T-helper 22 cell (primary cell): ENCODE measurements around the gene PIGK.
A peak's percentile ranks its signal among the peaks of the same experiment; 100 is the strongest.
"Not testable (repeated sequence)": the region's sequence is repeated elsewhere in the genome, so short reads cannot be mapped to it uniquely, and the experiment has no call there.

Experiments
- DNase-seq: peaks from one replicate; pipeline ENCODE4 v3.0.0-alpha.2; 2020; ENCODE audit warnings: low read depth

PIGK gene

DNA sequence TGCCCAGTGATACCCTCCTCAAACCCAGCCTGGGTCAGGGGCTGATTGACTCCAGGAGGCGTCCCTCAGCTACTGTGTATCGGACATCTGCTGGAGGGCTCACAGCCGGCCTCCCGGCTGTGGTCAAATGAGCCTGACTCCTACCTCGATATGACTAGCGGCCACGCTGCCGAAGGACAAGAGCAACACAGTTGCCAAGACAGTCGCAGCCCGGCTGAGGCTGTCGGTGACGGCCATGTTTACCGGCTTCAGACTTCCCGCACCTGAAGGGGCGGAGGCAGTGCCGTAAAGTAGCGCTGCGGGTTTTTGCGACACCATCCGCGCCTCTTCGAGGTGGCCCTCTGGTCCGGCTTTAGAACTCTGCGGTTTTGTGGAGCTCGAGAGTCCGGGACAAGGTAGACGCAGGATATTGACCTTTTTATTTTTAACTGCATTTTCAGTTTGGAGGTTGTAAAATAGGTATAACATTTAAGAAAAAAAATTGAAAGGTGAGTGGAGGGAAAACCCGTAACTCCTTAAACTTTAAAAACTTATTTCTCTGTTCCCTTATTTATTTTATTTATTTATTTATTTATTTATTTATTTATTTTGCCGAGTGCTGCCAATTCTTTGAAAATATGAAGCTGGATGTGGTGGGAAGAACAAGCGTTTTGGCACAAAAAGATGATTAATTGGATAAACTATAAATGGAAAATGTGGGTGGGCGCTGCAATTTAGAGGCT, at the start of gene PIGK:
PIGK (minus strand) TSS at position 265 of the 722 bp plus-strand sequence; CDS start at position 237, 28 bp downstream.
- peak; percentile 73 for DNase-seq

DNA sequence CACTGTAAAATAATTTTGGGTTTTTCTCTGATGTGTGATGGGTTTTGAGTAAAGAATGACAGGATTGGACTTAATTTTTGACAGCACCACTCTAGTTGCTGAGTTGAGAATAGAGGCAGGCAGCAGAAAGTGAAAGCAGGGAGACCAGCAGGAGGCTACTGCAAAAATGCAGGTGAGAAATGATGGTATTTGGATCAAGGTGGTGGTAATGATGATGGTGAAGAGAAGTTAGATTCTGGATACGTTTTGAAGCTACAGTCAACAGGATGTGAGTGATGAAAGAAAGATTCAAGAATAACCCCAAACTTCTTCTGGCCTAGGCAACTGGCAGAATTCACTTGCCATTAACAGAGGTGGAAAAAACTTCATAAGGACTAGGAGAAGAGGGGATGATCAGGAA, 47.8 kb upstream of the PIGK start:
- no peak for DNase-seq

DNA sequence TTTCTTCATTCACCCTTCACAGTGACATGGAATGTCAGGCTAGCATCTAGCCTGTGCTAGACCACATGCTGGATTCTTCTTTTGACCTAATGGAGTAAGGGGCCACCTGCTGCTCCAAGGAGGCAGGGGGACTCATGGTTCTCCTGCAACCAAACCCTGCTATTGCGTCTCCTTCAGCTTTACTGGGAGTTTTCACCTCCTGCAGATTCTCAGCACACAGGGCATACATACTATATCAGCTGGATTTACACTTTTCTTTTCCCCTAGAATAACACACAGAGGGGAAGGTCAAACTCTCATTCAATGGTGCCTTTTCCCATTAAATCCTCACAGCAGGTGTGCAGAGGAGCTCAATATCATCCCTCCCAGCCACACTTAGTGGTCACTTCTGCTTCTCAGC, 46.0 kb upstream of the PIGK start:
- no peak for DNase-seq

DNA sequence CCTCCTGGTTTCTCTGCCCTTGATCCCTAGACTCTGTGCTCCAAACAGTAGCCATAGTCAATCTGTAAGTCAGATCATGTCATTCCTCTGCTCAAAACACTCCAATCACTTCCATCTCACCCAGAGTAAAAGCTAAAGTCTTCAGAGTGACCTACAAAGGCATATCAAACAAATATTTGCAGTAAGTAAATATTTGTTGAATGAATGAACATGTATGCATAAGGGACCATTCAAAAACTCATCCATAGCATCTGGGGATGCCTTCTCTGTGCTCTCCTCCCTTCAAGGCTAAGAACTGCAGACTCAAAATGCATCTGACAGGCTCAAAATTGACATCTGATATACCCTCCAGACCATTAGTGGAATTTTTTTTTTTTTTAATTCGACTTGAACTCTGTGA, 44.5 kb upstream of the PIGK start:
- no peak for DNase-seq

DNA sequence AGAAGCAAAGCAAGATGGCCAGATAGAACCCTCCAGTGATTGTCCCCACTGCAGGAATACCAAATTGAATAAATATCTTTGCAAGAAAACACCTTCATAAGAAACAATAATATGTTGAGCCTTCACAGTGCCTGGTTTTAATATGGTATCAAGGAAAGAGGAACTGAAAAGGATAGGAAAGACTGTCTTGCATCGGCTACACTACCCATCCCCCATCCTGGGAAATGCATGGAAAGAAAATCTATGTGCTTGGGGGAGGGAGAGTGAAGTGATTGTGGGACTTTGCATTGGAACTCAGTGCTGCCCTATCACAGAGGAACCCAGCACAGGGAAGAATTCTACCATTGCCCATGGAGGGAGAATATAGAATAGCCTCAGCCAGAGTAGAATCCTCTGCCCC, 34.0 kb upstream of the PIGK start:
- DNase-seq, result no peak

DNA sequence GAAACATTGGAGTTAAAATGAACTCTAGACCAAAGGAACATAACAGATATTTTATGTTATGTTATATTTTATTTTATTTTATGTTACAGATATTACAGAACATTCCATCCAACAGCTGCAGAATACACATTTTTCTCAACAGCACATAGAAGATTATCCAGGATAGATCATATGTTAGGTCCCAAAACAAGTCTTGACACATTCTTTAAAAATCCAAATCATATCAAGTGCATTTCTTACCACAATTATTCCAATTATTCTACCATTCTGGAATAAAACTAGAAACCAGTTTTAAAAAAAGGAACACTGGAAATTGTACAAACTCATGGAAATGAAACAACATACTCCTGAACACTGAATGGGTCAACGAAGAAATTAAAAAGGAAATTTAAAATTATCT, 30.9 kb upstream of the PIGK start:
- no peak for DNase-seq

DNA sequence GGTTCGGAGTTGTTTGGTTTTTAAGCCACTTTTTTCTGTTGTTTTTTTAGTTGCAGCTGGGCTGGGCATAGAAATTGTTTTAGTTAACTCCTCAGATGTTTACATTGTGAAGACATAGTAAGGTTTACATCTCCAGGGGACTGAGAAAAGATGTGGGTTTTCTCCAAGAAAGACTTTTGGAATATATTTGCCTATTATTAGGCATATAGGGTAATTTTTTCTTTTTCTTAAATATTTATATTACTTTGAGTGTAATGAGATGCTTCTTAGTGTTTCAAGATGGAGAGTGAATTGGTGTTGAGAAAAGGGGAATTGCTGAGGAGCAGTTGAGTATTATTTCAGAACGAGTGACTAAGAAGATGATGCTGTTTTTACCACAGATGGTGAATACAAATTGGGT, 26.6 kb upstream of the PIGK start:
- DNase-seq, result no peak

DNA sequence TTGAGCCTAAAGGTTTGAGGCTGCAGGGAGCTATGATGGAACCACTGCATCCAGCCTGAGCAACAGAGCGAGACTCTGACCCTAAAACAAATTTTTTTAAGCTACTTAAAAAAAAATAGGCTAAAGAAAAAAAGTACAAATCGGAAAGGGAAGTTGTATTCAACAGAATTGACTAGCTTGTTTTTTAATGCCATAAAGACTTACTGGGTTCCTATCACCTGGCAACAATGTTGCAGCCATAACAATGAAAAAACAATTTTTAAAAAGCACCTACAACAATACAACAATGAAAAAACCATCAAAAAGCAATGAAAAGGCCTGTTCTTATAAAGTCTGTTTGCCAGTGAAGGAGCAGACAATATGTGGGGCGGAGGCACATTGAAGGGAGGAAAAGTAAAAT, 20.1 kb upstream of the PIGK start:
- no peak for DNase-seq

DNA sequence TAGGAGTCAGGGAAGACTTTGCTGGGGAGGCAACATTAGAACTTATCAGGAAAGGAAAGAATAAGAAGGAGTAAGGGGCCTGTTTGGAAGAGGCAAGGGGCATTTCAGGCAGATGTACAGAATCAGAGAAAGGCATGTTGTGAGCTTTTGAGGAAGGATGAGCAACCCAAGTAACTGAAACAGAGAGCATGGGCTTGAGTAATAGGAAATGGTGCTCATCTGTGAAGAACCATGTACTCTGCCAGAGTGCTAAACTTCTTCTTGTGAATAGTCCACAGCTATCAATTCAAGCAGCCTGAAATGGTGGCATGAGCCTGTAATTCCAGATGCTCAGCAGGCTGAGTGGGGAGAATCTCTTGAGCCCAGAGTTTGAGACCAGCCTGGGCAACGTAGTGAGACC, 19.2 kb upstream of the PIGK start:
- no peak for DNase-seq

DNA sequence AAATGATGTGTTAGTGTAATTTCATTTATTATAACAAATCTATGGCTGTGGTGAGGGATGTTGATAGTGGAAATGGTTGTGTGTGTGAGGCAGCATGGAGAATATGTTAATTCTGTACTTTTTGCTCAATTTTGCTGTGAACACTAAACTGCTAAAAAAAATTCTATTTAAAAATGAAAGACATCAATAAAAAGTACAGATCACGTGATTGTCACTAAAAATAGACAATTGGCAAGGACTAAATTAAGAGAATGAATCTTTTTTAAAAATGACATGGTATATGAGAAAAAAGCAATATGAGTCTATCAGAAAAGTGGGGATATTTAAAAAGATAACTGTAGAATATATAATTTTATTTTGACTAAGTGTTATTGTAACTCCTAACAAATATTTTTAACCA, 15.7 kb upstream of the PIGK start:
- DNase-seq, result no peak

DNA sequence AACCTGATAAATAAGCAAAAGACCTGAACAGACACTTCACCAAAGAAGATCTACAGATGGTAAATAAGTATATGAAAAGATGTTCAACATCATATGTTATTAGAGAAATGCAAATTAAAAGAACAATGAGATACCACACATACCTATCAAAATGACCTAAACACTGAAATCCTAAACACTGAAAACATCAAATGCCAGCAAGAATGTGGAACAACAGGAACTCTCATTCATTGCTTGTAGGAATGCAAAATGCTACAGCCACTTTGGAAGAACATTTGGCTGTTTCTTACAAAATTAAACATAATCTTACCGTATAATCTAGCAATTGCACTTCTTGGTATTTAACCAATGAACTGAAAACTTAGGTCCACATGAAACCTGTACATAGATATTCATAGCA, 14.9 kb upstream of the PIGK start:
- no peak for DNase-seq

DNA sequence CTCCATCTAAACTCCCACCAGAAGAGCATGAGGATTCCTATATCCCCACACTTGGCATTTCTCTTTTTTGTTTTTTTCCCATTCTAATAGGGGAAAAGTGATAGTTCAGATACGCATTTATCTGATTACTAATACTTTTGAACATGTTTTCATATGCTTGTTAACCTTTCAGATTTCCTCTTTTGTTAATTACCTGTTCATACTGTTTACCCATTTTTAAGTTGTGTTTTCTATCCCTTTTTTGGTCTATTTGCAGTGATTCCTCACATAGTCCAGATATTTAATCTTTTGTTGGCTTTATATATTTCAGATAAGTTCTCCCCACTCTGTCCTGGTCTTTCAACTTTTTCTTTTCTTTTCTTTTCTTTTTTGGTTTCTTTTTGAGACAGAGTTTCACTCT, 13.6 kb upstream of the PIGK start:
- no peak for DNase-seq

DNA sequence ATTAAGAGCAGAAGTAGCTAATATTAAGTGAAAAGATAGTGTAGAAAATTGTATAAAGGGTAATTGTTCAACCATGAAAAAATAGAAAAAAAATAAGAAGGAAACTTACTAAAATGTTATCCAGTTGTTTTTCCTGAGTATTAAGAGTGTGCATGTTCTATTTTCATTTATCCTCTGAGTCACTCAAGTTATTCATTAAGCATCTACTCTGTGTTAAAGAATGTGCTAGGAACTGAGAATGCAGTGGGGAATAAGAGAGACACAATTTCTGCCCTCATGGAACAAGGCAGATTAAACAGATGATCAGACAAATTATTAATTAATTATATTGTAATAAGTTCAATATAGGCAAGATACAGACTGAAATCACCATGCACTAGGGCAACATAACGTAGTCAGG, 10.8 kb upstream of the PIGK start:
- no peak for DNase-seq

DNA sequence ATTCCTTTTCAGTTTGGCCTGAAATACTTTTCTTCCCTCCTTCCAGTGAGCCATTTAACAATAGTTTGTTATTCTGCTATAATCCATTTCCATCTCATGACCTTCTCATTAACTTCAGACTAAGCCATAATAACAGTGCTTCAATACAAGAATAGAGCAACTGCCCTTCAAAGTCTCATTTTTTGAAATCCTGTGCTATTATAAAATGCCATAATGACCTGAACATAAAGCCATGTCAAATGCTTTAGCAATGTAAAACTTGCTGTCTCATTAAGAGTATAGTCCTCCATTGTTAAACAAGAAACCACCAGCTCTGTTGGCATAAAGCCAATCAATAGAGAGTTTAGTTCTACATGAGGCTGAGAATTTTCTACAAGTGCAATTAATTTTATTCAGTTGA, 9.6 kb upstream of the PIGK start:
- no peak for DNase-seq

DNA sequence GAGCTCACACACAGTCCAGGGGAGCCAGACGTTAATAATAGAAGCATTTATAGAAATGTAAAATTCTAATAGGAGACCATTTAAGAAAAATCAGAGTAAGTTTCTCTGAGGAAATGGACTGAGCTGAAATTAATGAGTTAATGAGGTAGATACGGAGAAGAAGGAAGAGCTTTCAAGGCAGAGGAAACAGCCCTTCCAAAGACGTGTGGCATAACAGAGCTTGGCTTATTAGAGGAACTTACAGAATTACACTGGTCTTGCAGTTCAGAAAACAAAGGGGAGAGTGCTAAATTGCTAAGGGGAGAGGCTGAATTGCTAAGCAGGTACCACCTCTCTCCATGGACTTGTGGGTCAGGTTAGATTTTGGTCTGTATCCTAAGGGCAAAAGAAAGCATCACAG, 8.2 kb upstream of the PIGK start:
- no peak for DNase-seq

DNA sequence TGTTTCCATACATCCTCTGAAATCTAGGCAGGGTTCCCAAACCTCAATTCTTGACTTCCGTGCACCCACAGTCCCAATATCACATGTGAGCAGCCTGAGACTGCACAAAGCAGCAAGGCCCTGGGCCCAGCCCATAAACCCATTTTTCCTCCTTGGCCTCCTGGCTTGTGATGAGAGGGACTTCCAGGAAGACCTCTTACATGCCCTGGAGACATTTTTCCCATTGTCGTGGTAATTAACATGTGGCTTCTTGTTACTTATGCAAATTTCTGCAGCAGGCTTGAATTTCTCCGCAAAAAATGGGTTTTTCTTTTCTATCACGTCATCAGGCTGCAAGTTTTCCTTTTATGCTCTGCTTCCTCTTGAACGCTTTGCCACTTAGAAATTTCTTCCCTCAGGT, 3.3 kb upstream of the PIGK start:
- no peak for DNase-seq

DNA sequence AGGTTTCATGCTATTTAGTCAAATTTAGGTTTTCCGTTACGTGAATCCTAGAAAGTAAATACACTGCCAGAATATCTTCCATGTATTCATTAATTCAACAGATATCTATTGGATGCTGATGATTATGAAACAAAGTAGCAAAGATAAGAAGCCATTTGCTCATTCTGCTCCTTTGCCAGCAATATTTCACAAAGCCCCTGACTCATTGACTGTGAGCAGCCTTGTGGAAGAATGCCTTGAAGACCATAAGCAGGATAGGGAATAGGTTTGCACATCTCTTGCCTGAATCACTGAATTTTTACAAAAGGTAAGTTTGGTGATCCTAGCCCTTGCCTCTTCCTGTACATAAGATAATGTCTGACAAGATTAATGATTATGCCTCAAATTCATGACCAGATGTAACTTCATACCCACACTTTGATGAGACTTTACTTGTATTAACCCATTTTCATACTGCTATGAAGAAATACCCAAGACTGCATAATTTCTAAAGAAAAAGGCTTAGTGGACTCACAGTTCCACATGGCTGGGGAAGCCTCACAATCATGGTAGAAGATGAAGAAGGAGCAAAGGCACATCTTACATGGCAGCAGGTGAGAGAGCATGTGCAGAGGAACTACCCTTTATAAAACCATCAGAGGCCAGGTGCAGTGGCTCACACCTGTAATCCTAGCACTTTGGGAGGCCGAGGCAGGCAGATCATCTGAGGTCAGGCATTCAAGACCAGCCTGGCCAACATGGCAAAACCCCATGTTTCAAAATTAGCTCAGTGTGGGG, 1.6 kb upstream of the PIGK start:
- DNase-seq, result no peak

DNA sequence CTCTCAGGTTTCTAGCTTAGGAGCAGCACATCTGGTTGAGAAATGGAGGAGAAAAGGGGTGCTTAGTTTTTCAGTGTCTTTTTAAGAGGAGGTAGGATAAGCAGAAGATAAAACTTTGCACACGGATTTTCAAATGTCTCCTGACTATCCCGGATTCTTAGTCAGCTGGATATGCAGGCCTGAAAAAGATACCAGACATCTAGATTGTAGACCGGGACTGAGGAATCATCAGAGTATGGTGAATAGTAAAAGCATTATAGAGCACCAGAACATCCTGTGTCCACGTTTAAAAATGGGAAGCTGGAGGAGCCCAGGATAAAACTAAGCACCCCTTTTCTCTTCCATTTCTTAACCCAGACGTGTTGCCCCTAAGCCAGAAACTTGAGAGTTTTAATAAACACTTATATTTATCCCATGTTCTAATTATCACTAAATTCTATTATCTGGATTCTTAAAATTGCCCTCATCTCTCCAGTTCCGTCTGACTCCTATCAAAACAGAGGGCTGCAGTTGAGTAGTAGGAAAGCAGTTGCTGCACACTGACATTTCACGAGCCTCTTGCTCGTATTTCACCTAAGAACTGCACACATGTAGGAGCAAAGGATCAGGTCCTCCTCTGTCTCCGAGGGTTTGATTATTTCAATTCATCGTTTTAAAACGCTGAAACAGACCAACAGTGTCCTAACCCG, 609 bp downstream of the PIGK start:
- no peak for DNase-seq

DNA sequence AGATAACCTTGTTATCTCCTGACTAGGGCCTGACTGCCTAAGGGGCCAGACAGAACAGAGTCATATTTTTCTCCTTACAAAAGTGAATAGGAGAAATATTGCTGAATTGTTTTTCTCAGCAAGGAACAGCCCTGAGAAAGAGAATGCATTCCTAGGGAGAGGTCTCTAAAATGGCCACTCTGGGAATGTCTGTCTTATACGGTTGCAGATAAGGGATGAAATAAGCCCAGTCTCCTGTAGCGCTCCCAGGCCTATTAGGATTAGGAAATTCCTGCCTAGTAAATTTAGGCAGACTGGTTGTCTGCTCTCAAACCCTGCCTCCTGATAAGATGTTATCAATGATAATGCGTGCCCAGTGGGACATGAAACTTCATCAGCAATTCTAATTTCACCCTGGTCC, 15.2 kb downstream of the PIGK start:
- DNase-seq, result not testable (repeated sequence)

DNA sequence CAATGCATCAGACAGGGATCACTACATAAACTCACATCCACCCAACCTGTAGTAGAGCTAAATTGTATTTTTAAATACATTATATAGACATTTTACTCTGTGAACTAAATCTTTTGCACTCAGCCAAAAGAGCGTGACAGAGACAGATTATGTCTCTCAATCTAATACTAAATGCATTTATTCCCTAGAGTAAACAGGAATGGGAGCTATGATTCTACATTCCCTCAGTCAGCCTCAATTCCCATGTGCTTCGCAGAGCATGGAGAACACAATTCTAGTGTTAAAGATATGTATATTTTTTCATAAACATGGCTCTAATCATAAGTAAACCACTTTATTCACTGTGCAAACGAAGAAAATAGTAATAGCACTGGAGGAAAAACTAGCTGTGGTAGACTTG, 16.5 kb downstream of the PIGK start:
- no peak for DNase-seq

DNA sequence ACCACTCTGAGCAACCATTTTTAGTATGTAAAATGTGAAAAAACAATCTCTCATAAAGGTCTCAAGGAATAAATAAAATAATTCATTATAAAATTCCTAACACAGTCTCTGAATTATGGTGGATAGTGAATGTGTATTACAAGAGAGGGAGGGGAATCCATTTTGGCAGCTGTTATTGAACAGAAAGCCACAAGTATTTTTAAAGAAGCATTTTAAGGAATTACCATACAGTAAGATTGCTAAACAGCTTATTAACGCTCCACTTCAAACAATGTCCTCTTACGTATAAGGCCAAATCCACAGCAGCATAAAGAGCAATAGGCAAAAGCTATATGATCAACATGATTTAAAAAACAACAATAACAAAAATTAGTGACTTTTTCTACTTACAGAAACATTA, 18.4 kb downstream of the PIGK start:
- no peak for DNase-seq

DNA sequence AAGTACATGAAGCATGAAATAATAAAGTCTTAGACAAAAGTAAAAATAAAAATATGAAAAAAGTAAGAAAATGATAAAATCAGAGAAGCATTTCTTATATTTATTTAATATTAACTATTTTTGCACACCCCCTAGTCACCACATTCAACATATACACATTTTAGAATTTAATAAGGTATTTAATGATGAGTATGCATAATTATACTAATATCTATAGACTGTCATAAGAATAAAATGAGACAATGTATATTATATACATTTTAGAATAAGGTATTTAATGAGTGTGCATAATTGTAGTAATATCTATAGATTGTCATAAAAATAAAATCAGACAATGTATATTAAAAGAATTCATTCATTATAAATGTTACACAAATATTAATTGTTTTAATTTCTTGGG, 18.9 kb downstream of the PIGK start:
- no peak for DNase-seq

DNA sequence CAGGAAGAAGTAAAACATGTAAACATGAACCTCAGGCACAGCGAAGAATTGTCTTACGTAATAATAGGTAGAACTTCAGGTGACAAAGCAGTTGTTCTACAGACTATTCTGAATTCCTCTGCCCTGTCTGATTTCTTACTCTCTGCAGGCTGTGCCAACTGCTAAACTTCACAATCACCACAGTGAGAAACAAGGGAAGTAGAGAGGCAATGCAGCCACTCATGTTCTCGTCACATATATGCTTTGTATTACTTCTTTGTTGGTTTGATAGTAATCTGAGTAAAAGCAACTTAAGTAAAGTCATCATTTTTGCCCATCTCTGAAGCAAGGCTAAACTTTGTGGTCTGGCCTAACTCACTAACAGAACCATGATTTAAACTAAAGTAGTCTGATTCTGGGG, 21.9 kb downstream of the PIGK start:
- no peak for DNase-seq
